Measurements from ENCODE around the gene EPHA6.

Gene EPHA6

GRCh38 chr3:97772926-97773325 lies 958.5 kb downstream of the EPHA6 start:
- DNase-seq (ENCODE audit: low read depth in 3 of 3, low spot score in 1 of 3): no peak

GRCh38 chr3:97778152-97778551 lies 963.8 kb downstream of the EPHA6 start:
- no peak for DNase-seq (ENCODE audit: low read depth in 3 of 3, low spot score in 1 of 3)

- no peak for DNase-seq (ENCODE audit: low read depth in 3 of 3, low spot score in 1 of 3)
Observed at GRCh38 chr3:97793420-97794019, 979.1 kb downstream of the EPHA6 start.

- no peak for DNase-seq (ENCODE audit: low read depth in 3 of 3, low spot score in 1 of 3)
Observed at GRCh38 chr3:97795951-97796350, 981.6 kb downstream of the EPHA6 start.
